Trophoblast cell (in vitro differentiated cells and primary cell): Measurements from ENCODE around the gene IL1RAPL2.
A peak's percentile ranks its signal among the peaks of the same experiment; 100 is the strongest.
"Not testable (repeated sequence)": the region's sequence is repeated elsewhere in the genome, so short reads cannot be mapped to it uniquely, and the experiment has no call there.

Experiments
- DNase-seq, 2 donors: peaks; one replicate each; pipeline ENCODE4 v3.0.0-alpha.2; 2016
- H2AFZ ChIP-seq: 2 replicates; pipeline ENCODE4 v1.6.1; 2013; ENCODE audit warnings: low read length, moderate library complexity, mild to moderate bottlenecking; ENCODE audit not compliant: insufficient read depth, poor library complexity
- H2AK5ac ChIP-seq: 2 replicates; pipeline ENCODE4 v1.6.1; 2013; ENCODE audit warnings: mild to moderate bottlenecking, low read length
- H2BK120ac ChIP-seq: 2 replicates; pipeline ENCODE4 v1.6.1; 2013; ENCODE audit warnings: low read length, mild to moderate bottlenecking, moderate library complexity; ENCODE audit not compliant: insufficient read depth, poor library complexity
- H2BK12ac ChIP-seq: 2 replicates; pipeline ENCODE4 v1.6.1; 2013; ENCODE audit warnings: mild to moderate bottlenecking, low read length, moderate library complexity
- H2BK5ac ChIP-seq: 2 replicates; pipeline ENCODE4 v1.6.1; 2013; ENCODE audit warnings: low read length, low read depth, moderate library complexity, mild to moderate bottlenecking; ENCODE audit not compliant: poor library complexity
- H3K14ac ChIP-seq: 2 replicates; pipeline ENCODE4 v1.6.1; 2013; ENCODE audit warnings: mild to moderate bottlenecking, low read length
- H3K18ac ChIP-seq: 2 replicates; pipeline ENCODE4 v1.6.1; 2013; ENCODE audit warnings: mild to moderate bottlenecking, low read length
- H3K23ac ChIP-seq: 2 replicates; pipeline ENCODE4 v1.6.1; 2013; ENCODE audit warnings: low read length
- H3K27ac ChIP-seq: 2 replicates; pipeline ENCODE4 v1.5.1; 2013; ENCODE audit warnings: low read depth, mild to moderate bottlenecking, inconsistent platforms, low read length, moderate library complexity
- H3K27me3 ChIP-seq: 2 replicates; pipeline ENCODE4 v1.6.1; 2013; ENCODE audit warnings: inconsistent platforms, mild to moderate bottlenecking, low read length, moderate library complexity; ENCODE audit not compliant: insufficient read depth
- H3K36me3 ChIP-seq, 2 experiments: 1 replicate in 1 of 2; 2 replicates in 1 of 2; pipeline ENCODE4 v1.6.1; 2013; ENCODE audit warnings: low read length in 2 of 2, mild to moderate bottlenecking in 2 of 2, moderate library complexity in 1 of 2; ENCODE audit not compliant: insufficient read depth in 2 of 2, control insufficient read depth in 1 of 2
- H3K4ac ChIP-seq: 2 replicates; pipeline ENCODE4 v1.6.1; 2013; ENCODE audit warnings: low read depth, mild to moderate bottlenecking, low read length, moderate library complexity
- H3K4me1 ChIP-seq, 2 experiments: 1 replicate in 1 of 2; 2 replicates in 1 of 2; pipeline ENCODE4 v1.6.1; 2013; ENCODE audit warnings: low read length in 2 of 2, mild to moderate bottlenecking in 2 of 2, moderate library complexity in 1 of 2; ENCODE audit not compliant: insufficient read depth in 2 of 2, control insufficient read depth in 1 of 2
- H3K4me2 ChIP-seq: 2 replicates; pipeline ENCODE4 v1.6.1; 2013; ENCODE audit warnings: inconsistent platforms, mild to moderate bottlenecking, low read length, moderate library complexity
- H3K4me3 ChIP-seq: 2 replicates; pipeline ENCODE4 v1.5.1; 2013; ENCODE audit warnings: mild to moderate bottlenecking, low read depth, low read length, inconsistent platforms
- H3K79me1 ChIP-seq: one replicate; pipeline ENCODE4 v1.6.1; 2013; ENCODE audit warnings: low read length
- H3K79me2 ChIP-seq: 2 replicates; pipeline ENCODE4 v1.6.1; 2013; ENCODE audit warnings: low read length, mild to moderate bottlenecking; ENCODE audit not compliant: control insufficient read depth, insufficient read depth, poor library complexity
- H3K9ac ChIP-seq: 2 replicates; pipeline ENCODE4 v1.6.1; 2013; ENCODE audit warnings: mild to moderate bottlenecking, low read length
- H3K9me3 ChIP-seq: 2 replicates; pipeline ENCODE4 v1.6.1; 2013; ENCODE audit warnings: low read depth, mild to moderate bottlenecking, control low read depth, inconsistent platforms, low read length; ENCODE audit not compliant: insufficient read depth
- H4K12ac ChIP-seq: 2 replicates; pipeline ENCODE4 v1.6.1; 2013; ENCODE audit warnings: low read depth, mild to moderate bottlenecking, low read length, moderate library complexity
- H4K8ac ChIP-seq: 2 replicates; pipeline ENCODE4 v1.6.1; 2013; ENCODE audit warnings: low read depth, mild to moderate bottlenecking, low read length, moderate library complexity
- H4K91ac ChIP-seq: one replicate; pipeline ENCODE4 v1.6.1; 2013; ENCODE audit warnings: low read depth, mild to moderate bottlenecking, low read length, moderate library complexity
- WGBS: extraction: QIAGEN DNeasy Blood & Tissue Kit; methylation state at CpG from one replicate; pipeline ENCODE4 v1.1.7; 2013; ENCODE audit warnings: missing lambda C conversion rate; ENCODE audit not compliant: insufficient read length, insufficient coverage; ENCODE audit errors: extremely low coverage; 5-methylcytosine and 5-hydroxymethylcytosine counted together

IL1RAPL2 gene

GRCh38 chrX:104909694-104910093, 343.7 kb downstream of the IL1RAPL2 start:
- not testable (repeated sequence) for H3K79me2 ChIP-seq, H3K27me3 ChIP-seq, H3K14ac ChIP-seq, H3K4ac ChIP-seq, H2BK120ac ChIP-seq, H2BK12ac ChIP-seq, H3K79me1 ChIP-seq, H3K4me1 ChIP-seq, DNase-seq, H3K23ac ChIP-seq, H3K18ac ChIP-seq, H3K27ac ChIP-seq, H3K9me3 ChIP-seq, H2AK5ac ChIP-seq, H3K36me3 ChIP-seq, H4K91ac ChIP-seq, H3K9ac ChIP-seq, H2BK5ac ChIP-seq
- WGBS, result no CpG with 5 or more reads among the region's 10 CpGs
- Histone ChIP-seq H3K4me3 (peak overlapping the region; percentile 71), H4K12ac (peak overlapping the region; percentile 69), H4K8ac (peak overlapping the region; percentile 70), H3K4me2 (peak overlapping the region; percentile 64), H2AFZ (peak overlapping the region; percentile 59)

GRCh38 chrX:104913348-104913747, 347.3 kb downstream of the IL1RAPL2 start:
- Histone ChIP-seq H2BK120ac (no peak overlapping the region), H3K9ac (no peak overlapping the region), H2BK5ac (no peak overlapping the region), H3K4me2 (no peak overlapping the region), H3K27ac (no peak overlapping the region), H3K79me2 (no peaks in the 10 kb centered on the region), H4K12ac (no peak overlapping the region), H3K14ac (no peak overlapping the region), H3K36me3 (no peaks in the 10 kb centered on the region), H2AK5ac (no peak overlapping the region), H4K91ac (no peak overlapping the region), H3K23ac (no peak overlapping the region), H4K8ac (no peak overlapping the region), H3K27me3 (no peaks in the 10 kb centered on the region), H2AFZ (no peak overlapping the region), H3K4me1 (no peaks in the 10 kb centered on the region), H3K18ac (no peak overlapping the region), H3K79me1 (no peaks in the 10 kb centered on the region), H3K9me3 (no peaks in the 10 kb centered on the region), H2BK12ac (no peak overlapping the region), H3K4me3 (no peak overlapping the region), H3K4ac (no peak overlapping the region)
- peak; percentile 0 to 39 for DNase-seq

GRCh38 chrX:104914686-104915085, 348.7 kb downstream of the IL1RAPL2 start:
- not testable (repeated sequence) for H3K27ac ChIP-seq, H4K12ac ChIP-seq, H3K23ac ChIP-seq, H3K27me3 ChIP-seq, H3K9ac ChIP-seq, H4K8ac ChIP-seq, H3K4me1 ChIP-seq, H2AFZ ChIP-seq, H3K4me3 ChIP-seq, H3K79me2 ChIP-seq, H3K79me1 ChIP-seq, H3K18ac ChIP-seq, H3K36me3 ChIP-seq, H4K91ac ChIP-seq, H2BK12ac ChIP-seq, H2BK120ac ChIP-seq, DNase-seq, H3K4me2 ChIP-seq, H3K9me3 ChIP-seq, H2BK5ac ChIP-seq, H2AK5ac ChIP-seq, H3K4ac ChIP-seq, H3K14ac ChIP-seq
- WGBS, result no CpG with 5 or more reads among the region's 5 CpGs

GRCh38 chrX:104918122-104918521, 352.1 kb downstream of the IL1RAPL2 start:
- Histone ChIP-seq H3K23ac (no peak overlapping the region), H4K8ac (no peak overlapping the region), H3K4me3 (no peak overlapping the region), H3K27me3 (no peaks in the 10 kb centered on the region), H3K18ac (no peak overlapping the region), H3K4me2 (no peak overlapping the region), H3K9ac (no peak overlapping the region), H3K79me1 (no peaks in the 10 kb centered on the region), H2AK5ac (no peak overlapping the region), H3K36me3 (no peaks in the 10 kb centered on the region), H2BK120ac (no peak overlapping the region), H3K4me1 (no peaks in the 10 kb centered on the region), H3K14ac (no peak overlapping the region), H3K4ac (no peak overlapping the region), H3K79me2 (no peaks in the 10 kb centered on the region), H4K91ac (no peak overlapping the region), H3K9me3 (no peaks in the 10 kb centered on the region), H2BK5ac (no peak overlapping the region), H3K27ac (no peak overlapping the region), H4K12ac (no peak overlapping the region), H2AFZ (no peak overlapping the region), H2BK12ac (no peak overlapping the region)
- no peak for DNase-seq
- WGBS, result no CpG with 5 or more reads among the region's 1 CpG
